ENCODE results near the gene NRM.

- TF ChIP-seq CTCF (IDR thresholded peaks at IDR 0.05) (no peak), POLR2A (IDR thresholded peaks at IDR 0.05) (no peak)
Measured at GRCh38 chr6:30690403-30691207, at the start of gene NRM.
